Ishikawa (cell line): ENCODE data around the gene AQP7.

Experiments
- CEBPB ChIP-seq: IDR thresholded peaks from 2 replicates; pipeline ENCODE4 v1.6.1; 2012
- CREB1 ChIP-seq: IDR thresholded peaks from 2 replicates; pipeline ENCODE4 v1.6.1; 2012; ENCODE audit warnings: low read depth
- EGR1 ChIP-seq: IDR thresholded peaks from 2 replicates; pipeline ENCODE4 v1.6.1; 2012
- EP300 ChIP-seq: IDR thresholded peaks from 2 replicates; pipeline ENCODE4 v1.6.1; 2012; ENCODE audit warnings: borderline replicate concordance
- FOXM1 ChIP-seq: IDR thresholded peaks from 2 replicates; pipeline ENCODE4 v1.6.1; 2012; ENCODE audit warnings: low read depth, borderline replicate concordance
- NFIC ChIP-seq: IDR thresholded peaks from 2 replicates; pipeline ENCODE4 v1.6.1; 2012
- RAD21 ChIP-seq: IDR thresholded peaks from 2 replicates; pipeline ENCODE4 v1.6.1; 2012; ENCODE audit warnings: low read depth
- TAF1 ChIP-seq: IDR thresholded peaks from 2 replicates; pipeline ENCODE4 v1.6.1; 2012; ENCODE audit warnings: low read depth, mild to moderate bottlenecking
- TCF12 ChIP-seq: IDR thresholded peaks from 2 replicates; pipeline ENCODE4 v1.6.1; 2012; ENCODE audit warnings: low read depth
- YY1 ChIP-seq: IDR thresholded peaks from 2 replicates; pipeline ENCODE4 v1.6.1; 2012; ENCODE audit warnings: low read depth
- ZBTB7A ChIP-seq: IDR thresholded peaks from 2 replicates; pipeline ENCODE4 v1.6.1; 2012; ENCODE audit warnings: low read depth
- TF ChIP-seq, protein P1 (sequence below): IDR thresholded peaks from 2 replicates; pipeline ENCODE4 v1.6.1; 2012
- TF ChIP-seq, protein P2 (sequence below): IDR thresholded peaks from 2 replicates; pipeline ENCODE4 v1.6.1; 2012; ENCODE audit warnings: low read depth, mild to moderate bottlenecking
- TF ChIP-seq, protein P3 (sequence below): IDR thresholded peaks from 2 replicates; pipeline ENCODE4 v1.6.1; 2012

DNA sequence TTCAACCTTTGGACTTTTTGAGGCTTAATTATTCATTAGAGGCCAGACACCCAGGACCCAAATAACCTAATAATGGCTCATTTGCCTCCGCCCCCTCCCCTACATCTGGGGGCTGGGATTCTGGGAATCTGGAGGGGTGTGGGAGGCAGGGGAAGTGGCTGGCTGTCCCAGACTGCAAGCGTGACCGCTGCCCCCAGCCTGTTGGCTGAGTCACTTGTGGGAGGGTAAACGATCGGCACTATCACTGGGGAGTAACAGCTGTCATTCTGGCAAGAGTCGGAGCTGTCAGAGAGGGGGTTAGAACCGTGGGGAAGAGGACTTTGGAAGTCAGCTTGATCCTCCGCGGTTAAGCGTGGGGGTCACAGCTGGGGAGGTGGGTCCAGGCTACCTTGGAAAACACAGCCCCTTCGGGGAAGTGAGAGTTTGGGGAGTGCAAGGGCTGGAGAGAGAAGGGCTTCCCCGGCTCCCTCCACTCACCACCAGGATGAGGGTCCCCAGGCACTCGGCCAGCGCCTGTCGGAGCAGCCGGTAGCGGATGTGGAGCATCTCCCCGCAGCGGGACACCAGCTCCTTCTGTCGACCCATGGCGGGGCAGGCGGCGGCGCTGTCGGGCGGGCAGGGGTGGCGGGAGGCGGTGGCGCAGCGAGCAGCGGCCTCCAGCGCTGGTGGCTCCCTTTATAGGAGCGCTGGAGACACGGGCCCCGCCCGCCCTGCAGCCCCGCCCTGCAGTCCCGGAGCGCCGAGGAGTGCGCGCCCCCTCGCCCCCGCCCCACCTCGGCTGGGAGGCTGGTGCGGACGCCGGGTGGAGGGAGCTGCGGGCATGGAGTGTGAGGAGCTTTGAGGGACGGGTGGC is 44.8 kb upstream of the AQP7 start, which contains the start of gene AQP3:
- TF ChIP-seq RAD21 (peak; percentile 27; the same call in 1 of the 2 replicates), EGR1 (no peak), FOXM1 (no peak), NFIC (no peak), EP300 (no peak), TAF1 (no peak), TCF12 (no peak), YY1 (no peak), CREB1 (no peak), CEBPB (no peak), ZBTB7A (peak; percentile 96)
- TF ChIP-seq, protein P1, sequence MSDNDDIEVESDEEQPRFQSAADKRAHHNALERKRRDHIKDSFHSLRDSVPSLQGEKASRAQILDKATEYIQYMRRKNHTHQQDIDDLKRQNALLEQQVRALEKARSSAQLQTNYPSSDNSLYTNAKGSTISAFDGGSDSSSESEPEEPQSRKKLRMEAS = no peak
- TF ChIP-seq, protein P2, sequence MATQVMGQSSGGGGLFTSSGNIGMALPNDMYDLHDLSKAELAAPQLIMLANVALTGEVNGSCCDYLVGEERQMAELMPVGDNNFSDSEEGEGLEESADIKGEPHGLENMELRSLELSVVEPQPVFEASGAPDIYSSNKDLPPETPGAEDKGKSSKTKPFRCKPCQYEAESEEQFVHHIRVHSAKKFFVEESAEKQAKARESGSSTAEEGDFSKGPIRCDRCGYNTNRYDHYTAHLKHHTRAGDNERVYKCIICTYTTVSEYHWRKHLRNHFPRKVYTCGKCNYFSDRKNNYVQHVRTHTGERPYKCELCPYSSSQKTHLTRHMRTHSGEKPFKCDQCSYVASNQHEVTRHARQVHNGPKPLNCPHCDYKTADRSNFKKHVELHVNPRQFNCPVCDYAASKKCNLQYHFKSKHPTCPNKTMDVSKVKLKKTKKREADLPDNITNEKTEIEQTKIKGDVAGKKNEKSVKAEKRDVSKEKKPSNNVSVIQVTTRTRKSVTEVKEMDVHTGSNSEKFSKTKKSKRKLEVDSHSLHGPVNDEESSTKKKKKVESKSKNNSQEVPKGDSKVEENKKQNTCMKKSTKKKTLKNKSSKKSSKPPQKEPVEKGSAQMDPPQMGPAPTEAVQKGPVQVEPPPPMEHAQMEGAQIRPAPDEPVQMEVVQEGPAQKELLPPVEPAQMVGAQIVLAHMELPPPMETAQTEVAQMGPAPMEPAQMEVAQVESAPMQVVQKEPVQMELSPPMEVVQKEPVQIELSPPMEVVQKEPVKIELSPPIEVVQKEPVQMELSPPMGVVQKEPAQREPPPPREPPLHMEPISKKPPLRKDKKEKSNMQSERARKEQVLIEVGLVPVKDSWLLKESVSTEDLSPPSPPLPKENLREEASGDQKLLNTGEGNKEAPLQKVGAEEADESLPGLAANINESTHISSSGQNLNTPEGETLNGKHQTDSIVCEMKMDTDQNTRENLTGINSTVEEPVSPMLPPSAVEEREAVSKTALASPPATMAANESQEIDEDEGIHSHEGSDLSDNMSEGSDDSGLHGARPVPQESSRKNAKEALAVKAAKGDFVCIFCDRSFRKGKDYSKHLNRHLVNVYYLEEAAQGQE = no peak
- TF ChIP-seq, protein P3, sequence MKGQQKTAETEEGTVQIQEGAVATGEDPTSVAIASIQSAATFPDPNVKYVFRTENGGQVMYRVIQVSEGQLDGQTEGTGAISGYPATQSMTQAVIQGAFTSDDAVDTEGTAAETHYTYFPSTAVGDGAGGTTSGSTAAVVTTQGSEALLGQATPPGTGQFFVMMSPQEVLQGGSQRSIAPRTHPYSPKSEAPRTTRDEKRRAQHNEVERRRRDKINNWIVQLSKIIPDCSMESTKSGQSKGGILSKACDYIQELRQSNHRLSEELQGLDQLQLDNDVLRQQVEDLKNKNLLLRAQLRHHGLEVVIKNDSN = no peak
